ENCODE data around the gene PCBP3. TPM values are rescaled to one million over a fixed set of nuclear protein-coding genes. Genes with fewer than 3 reads are reported as not detected.

The PCBP3 gene
- total RNA-seq, 8 experiments from 2014 or later: 2.5 to 20.9 (median 10.0) TPM

DNA sequence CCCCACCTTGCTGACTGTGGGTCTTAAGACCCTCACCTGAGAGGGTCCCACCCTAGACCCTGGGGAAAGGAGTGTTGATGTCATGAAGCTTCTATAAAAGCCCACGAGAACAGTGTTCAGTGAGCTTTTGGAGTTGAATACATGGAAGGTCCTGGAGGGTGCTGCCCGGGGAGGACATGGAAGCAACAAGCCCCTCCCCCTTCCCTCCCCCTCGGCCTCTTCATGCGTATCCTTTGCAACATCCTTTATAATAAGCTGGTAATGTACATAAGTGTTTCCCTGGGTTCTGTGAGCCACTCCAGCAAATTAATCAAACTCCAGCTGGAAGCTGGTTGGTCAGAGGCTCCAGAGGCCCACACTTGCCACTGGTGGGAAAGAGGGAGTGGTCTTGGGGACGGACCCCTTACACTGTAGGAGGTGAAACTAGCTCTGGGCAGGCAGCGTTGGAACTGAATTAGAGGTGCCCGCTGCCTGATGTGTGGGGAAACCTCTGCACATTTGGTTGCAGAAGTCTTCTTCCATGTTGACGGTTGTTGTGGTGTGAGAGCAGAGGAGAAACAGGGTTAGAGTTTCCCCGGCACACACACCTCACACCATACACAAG lies 323.4 kb downstream of the PCBP3 start:
- no peak for ATAC-seq (replicated peaks in 6 of 8)
- H3K4me3 ChIP-seq: no peak overlapping the region
- in situ Hi-C loops (cut with MboI; ENCODE audit: low pct_unique_long_range_greater_than_20kb in 2 of 9, low sequenced_read_pairs in 9 of 9, unreplicated experiment in 9 of 9): no loop called here
- 0 to 100% (median 80%) methylated on average over 1 to 3 of the region's 9 CpGs; no CpG with 5 or more reads in 4 of the 10 experiments for WGBS, 10 experiments
- no peak overlapping the region for H3K27ac ChIP-seq
- H3K4me1 ChIP-seq (replicated peaks in 1 of 2): peaks cover 3 to 13% of the 10 kb centered on the region in 2 donors

DNA sequence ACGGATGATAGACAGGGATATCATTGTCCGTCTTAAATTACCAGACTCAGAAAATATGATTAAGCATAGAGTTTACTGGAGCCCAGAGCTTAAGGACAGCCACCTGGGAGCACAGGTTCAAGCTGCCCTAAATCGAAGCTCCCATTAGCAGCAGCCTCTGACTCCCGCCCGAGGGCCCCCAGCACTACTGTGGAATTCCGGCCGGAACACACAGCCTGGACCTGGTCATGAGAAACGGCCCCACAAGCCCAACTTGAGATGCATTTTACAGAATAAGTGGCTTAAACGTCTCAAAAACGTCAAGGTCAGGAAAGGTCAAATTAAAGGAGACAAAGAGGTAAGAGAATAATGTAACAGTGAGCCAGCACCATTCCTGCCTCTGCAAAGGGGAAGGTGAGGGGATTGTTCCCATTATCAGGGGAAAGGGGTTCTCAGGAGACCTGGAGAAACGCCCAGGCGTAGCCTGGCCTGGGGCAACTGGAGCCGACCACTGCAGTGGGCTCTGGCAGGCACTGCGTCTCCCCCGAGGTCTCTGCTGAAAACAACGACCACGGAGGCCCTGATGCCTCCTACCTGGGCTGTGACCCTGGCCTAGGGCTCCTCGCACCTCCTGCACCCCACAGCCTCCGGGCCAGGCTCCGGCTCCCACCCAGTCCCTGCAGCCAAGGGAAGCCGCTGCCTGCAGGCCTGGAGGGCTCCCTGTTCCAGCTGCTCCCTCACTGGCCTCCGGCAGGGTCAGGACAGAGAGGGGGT lies 326.6 kb downstream of the PCBP3 start:
- 0 to 100% (median 60%) methylated on average over 1 to 11 of the region's 22 CpGs; no CpG with 5 or more reads in 1 of the 10 experiments for WGBS, 10 experiments
- Histone ChIP-seq H3K4me3 (no peak overlapping the region), H3K4me1 (replicated peaks in 1 of 2) (peaks cover 29 to 44% of the 10 kb centered on the region in 2 donors), H3K27ac (no peak overlapping the region)
- peak in 3 of 8 experiments; percentile 1 to 2 (median 1) for ATAC-seq (replicated peaks in 6 of 8)
- in situ Hi-C loops (cut with MboI; ENCODE audit: low pct_unique_long_range_greater_than_20kb in 2 of 9, low sequenced_read_pairs in 9 of 9, unreplicated experiment in 9 of 9): loop anchor here in 1 of 9 experiments (10.0 kb wide), 1 partner anchor 145 kb away; no protein-coding TSS in a partner anchor

DNA sequence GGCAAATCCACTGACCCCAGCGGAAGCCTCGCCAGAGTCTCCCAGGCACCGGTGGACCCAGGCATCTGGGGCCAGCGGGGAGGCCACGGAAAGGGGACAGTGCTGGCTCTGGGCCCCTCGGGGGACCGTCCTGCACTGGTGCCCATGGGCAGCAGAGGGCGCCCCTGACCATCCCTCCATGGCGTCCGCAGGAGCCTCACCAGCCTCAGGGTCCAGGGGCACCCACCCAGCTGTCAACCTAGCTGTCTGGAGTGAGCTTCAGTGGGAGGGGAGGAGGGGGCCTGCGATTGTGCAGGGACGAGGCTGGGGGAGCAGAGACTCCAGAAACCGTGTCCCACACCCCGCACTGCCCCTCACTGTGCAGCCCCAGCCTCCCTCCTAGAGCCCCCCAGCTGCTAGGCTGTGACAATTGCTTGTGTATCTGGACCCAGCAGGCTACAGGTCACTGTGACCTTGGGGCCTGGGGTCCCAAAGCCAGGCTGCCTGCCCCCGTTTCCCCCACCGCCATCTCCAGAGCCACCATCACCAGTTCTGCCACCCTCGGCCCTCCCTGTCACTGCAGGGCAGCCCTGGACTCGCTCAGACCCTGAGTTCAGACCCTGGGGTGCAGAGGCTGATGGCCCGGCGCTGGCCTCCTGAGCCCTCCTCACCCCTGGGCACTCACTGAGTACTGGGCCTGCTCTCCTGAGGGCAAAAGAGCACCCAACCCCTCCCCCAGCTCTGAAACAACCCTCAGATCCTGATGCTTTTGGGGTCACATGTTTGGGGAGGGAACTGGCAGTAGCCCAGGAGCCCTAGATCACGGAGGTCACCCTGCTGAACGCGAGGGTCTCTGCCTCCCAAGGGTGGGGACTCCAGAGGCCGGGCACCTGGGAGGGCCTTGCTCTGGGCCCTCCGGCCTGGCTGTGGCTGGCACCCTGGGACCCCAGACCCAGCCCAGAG lies 327.4 kb downstream of the PCBP3 start:
- in situ Hi-C loops (cut with MboI; ENCODE audit: low pct_unique_long_range_greater_than_20kb in 2 of 9, low sequenced_read_pairs in 9 of 9, unreplicated experiment in 9 of 9): loop anchor here in 1 of 9 experiments (10.0 kb wide), 1 partner anchor 144 kb away; no protein-coding TSS in a partner anchor
- no peak overlapping the region for H3K4me3 ChIP-seq
- ATAC-seq (replicated peaks in 6 of 8): peak in 7 of 8 experiments; percentile 7 to 65 (median 56)
- H3K27ac ChIP-seq: no peak overlapping the region
- WGBS, 10 experiments: 6 to 55% (median 23%) methylated on average over 3 to 4 of the region's 25 CpGs; no CpG with 5 or more reads in 7 of the 10 experiments
- peaks cover 38 to 49% of the 10 kb centered on the region in 2 donors for H3K4me1 ChIP-seq (replicated peaks in 1 of 2)

DNA sequence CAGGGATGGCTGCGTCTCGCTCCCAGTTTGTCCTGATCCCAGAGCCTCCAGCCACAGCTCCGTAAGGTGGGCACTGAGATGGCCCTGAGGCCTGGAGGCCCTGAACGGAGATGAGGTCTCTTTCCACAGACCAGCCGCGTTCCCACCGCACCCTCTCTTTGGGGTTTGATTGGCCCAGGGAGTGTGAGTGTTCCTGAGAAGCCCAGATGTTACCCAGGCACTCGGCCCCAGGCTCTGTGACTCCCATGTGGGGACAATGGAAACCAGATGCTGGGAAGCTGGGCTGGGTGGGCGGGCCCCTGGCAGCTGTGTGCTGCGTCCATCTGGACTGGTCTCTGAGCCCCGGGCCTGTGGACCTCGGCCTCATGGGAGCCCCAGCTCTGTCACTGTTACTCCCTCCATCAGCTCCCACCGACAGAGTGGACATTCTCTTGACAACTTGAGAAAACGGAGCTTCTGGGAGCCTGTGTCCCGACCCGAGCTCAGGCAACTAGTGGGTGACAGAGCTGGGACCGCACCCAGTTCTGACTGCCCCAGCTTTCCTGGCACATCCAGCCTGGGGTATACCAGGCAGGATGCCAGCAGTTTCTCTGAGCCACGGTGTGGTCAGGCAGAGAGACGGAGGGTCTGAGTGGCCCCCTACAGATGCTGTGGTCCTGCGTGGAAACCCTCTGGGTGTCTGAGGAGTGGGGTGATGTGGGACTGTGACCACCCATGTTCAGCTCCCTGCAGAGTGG lies 328.3 kb downstream of the PCBP3 start:
- Histone ChIP-seq H3K4me1 (replicated peaks in 1 of 2) (peaks cover 41 to 53% of the 10 kb centered on the region in 2 donors), H3K4me3 (no peak overlapping the region), H3K27ac (no peak overlapping the region)
- WGBS, 10 experiments: 0 to 65% (median 59%) methylated on average over 2 to 3 of the region's 20 CpGs; no CpG with 5 or more reads in 6 of the 10 experiments
- in situ Hi-C loops (cut with MboI; ENCODE audit: low pct_unique_long_range_greater_than_20kb in 2 of 9, low sequenced_read_pairs in 9 of 9, unreplicated experiment in 9 of 9): loop anchor here in 1 of 9 experiments (10.0 kb wide), 1 partner anchor 143 kb away; no protein-coding TSS in a partner anchor
- peak in 3 of 8 experiments; percentile 16 to 23 (median 21) for ATAC-seq (replicated peaks in 6 of 8)

DNA sequence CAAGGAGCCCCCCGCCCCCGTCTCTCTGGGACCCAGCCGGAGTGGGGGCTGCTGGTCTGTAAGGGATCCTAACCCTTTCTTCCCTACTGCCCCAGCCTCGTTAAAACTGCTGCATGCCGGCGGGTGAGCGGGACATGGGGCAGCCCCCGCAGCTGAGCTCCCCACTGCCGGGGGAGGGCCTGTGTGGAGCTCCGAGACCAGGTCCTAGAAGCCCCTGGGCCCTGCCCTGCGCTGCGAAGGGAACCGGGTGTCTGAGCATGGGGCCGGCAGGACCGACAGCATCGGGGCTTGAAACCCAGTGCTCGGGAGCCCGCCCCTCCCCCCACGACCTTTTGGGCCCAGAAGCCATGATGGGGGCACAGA lies 328.8 kb downstream of the PCBP3 start:
- 0 to 69% (median 40%) methylated on average over 1 to 11 of the region's 19 CpGs; no CpG with 5 or more reads in 6 of the 10 experiments for WGBS, 10 experiments
- no peak for ATAC-seq (replicated peaks in 6 of 8)
- no peak overlapping the region for H3K4me3 ChIP-seq
- in situ Hi-C loops (cut with MboI; ENCODE audit: low pct_unique_long_range_greater_than_20kb in 2 of 9, low sequenced_read_pairs in 9 of 9, unreplicated experiment in 9 of 9): loop anchor here in 1 of 9 experiments (10.0 kb wide), 1 partner anchor 142 kb away; no protein-coding TSS in a partner anchor
- peak overlapping the region; percentile 29 to 75 for H3K27ac ChIP-seq
- H3K4me1 ChIP-seq (replicated peaks in 1 of 2): peaks cover 42 to 56% of the 10 kb centered on the region in 2 donors

DNA sequence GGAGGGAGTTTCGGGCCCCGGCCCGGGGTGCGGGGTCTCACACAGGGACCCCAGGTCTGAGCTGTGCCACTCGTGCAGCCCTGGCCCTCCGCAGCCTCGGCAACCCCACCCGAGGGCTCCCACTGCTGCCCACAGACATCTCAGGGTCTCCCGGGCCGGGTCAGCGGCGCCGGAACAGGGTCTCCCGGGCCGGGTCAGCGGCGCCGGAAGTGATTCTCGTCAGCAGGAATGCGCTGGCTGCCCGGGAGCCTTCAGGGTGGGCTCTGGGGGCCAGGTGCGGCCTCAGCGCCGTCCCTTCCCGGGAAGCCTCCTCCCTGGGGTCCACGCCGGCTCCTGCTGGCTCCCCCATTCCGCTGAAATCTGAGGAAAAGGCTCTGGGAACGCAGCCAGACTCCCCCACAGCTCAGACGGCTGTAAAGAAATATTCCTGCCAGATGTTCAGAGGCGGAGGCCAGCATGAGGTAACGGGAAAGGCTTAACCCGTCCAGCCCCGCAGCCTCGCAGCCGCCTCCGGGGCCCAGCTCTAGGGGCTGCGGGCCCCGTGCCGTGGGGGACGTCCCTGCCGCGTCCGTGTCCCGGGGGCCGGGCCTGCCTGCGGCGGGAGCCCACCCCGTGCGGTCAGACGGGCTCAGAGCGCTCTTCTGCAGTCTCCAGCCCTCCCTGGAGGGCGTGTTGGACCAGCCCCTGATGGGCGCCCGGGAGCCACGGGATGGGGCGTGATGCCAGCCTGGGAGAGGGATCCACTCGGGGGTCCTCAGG lies 329.4 kb downstream of the PCBP3 start:
- Histone ChIP-seq H3K4me3 (no peak overlapping the region), H3K27ac (peak overlapping the region; percentile 29 to 75), H3K4me1 (replicated peaks in 1 of 2) (peaks cover 43 to 58% of the 10 kb centered on the region in 2 donors)
- 0 to 40% (median 20%) methylated on average over 1 to 10 of the region's 58 CpGs; no CpG with 5 or more reads in 4 of the 10 experiments for WGBS, 10 experiments
- in situ Hi-C loops (cut with MboI; ENCODE audit: low pct_unique_long_range_greater_than_20kb in 2 of 9, low sequenced_read_pairs in 9 of 9, unreplicated experiment in 9 of 9): loop anchor here in 1 of 9 experiments (10.0 kb wide), 1 partner anchor 142 kb away; no protein-coding TSS in a partner anchor
- ATAC-seq (replicated peaks in 6 of 8): peak in 6 of 8 experiments; percentile 1 to 58 (median 12)

DNA sequence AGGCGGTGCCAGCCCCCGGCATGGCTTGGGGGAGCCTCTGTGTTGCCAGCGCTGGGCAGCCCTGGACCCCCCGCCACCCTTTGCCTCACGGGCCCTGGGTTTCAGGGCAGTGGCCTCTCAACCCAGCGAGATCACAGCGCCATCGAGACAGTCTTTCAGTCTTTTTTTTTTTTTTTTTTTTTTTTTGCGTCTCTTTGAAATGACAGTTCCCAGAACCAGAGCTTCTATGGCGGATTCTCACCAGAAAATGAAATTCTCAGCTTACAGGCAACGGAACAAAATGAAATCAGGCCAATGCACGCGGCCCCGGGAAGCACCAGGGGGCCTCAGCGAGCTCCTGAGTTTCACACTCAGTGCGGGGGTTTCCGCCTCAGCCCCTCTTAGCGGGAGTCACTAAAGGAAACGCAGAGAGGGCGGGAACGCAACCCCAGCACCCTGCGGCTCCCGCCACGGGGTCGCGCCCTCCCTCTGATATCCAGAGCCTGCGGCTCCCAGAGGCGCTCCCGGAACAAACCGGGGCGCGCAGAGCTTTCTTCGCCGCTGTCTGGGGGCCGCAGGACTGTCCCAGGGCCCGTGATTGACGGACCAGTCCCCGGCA lies 330.0 kb downstream of the PCBP3 start:
- peak overlapping the region; percentile 5 to 23 (median 19) for H3K4me3 ChIP-seq
- peak; percentile 3 to 51 (median 28) for ATAC-seq (replicated peaks in 6 of 8)
- 0 to 31% (median 0%) methylated on average over 1 to 9 of the region's 38 CpGs; no CpG with 5 or more reads in 3 of the 10 experiments for WGBS, 10 experiments
- in situ Hi-C loops (cut with MboI; ENCODE audit: low pct_unique_long_range_greater_than_20kb in 2 of 9, low sequenced_read_pairs in 9 of 9, unreplicated experiment in 9 of 9): loop anchor here in 1 of 9 experiments (10.0 kb wide), 1 partner anchor 141 kb away; no protein-coding TSS in a partner anchor
- H3K27ac ChIP-seq: peak overlapping the region; percentile 45 to 75
- peaks cover 47 to 62% of the 10 kb centered on the region in 2 donors for H3K4me1 ChIP-seq (replicated peaks in 1 of 2)

DNA sequence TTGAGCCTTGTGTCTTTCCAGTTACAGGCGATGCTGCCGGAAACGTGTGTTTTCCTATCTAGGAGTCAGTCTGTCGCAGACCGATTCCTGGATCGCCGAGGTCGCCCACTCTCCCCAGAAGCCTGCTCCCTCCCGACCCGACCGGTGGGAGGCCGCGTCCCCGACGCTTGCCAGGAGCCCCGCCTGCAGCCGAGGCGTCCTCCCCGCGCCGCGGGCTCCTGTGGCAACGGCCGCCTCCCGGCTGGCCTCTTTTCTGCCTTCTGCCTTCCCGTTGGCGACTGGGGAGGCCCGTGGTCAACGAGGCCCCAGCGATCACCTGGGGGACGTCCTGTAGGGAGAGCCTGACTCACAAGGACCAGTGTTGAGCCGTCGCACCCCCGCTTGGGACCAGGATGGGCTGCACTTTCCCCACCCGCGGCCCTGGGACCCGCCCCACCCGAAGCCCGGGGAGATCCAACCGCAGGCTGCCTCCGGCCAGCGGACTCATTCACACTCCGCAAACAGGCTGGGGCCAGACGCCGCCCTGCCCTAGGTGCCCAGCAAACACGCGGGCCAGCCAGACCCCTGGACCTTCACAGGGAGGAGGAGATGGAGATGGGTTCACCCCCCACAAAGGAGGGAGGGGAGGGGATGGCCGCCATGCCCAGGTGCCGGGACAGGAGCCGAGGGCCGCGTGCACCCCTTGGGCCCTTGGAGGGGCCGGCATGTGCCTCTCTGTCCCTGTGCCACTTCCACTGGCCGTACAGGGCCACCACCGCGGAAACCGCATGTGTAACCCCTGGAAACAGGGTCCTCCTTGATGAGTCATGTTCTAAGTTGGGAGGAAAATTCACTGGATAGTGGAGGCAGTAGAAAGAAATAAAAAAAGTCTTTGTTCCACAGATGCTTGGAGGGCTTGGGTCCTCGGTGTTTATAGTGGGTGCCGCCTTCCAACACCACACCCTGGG lies 330.8 kb downstream of the PCBP3 start:
- in situ Hi-C loops (cut with MboI; ENCODE audit: low pct_unique_long_range_greater_than_20kb in 2 of 9, low sequenced_read_pairs in 9 of 9, unreplicated experiment in 9 of 9): loop anchor here in 2 of 9 experiments (10.0 to 25.0 kb wide), 2 partner anchors 140 to 213 kb away; partner anchors contain the start of gene SPATC1L (in 1 of the 2)
- Histone ChIP-seq H3K4me3 (peak overlapping the region in 4 of 5 donors; percentile 16 to 23 (median 20)), H3K27ac (peak overlapping the region; percentile 45 to 60), H3K4me1 (replicated peaks in 1 of 2) (peaks cover 52 to 70% of the 10 kb centered on the region in 2 donors)
- ATAC-seq (replicated peaks in 6 of 8): peak; percentile 6 to 56 (median 40)
- WGBS, 10 experiments: 0 to 36% (median 8%) methylated on average over 1 to 8 of the region's 59 CpGs; no CpG with 5 or more reads in 6 of the 10 experiments

DNA sequence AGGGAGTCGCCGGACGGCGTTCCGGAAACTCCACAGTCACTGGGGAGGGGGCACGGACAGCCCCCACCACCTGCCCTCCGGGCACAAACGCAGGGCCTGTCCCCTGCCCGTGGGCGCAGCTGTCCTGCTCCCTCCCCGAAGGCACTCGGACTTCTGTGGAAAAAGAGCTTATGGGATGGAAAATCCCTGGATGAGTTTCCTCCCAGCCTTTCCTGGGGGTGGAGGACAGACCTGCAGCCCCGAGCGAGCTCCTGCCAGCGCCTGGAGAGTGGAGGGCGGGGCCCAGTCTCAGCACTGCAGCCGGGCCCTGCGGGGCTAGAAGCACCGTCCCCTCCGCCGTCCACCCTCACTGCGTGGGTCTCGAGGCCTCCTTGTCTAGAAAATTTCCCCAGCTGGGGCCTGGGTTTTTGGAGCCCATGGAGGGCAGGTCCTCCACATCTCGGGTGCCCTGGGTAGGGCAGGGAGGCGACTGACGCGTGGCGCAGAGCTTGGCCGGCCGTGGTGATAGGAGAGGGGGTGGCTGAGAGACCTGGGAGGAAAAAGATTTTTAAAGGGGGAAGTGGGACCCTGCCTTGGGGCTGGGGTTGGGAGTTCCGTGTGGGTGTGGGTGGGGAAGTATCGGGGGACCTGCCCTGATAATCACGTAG lies 331.6 kb downstream of the PCBP3 start:
- H3K4me3 ChIP-seq: no peak overlapping the region
- ATAC-seq (replicated peaks in 6 of 8): peak; percentile 1 to 23 (median 15)
- 10% methylated on average over 2 of the region's 33 CpGs; no CpG with 5 or more reads in 9 of the 10 experiments for WGBS, 10 experiments
- H3K27ac ChIP-seq: peak overlapping the region in 1 of 2 donors; percentile 45
- H3K4me1 ChIP-seq (replicated peaks in 1 of 2): peaks cover 52 to 73% of the 10 kb centered on the region in 2 donors
- in situ Hi-C loops (cut with MboI; ENCODE audit: low pct_unique_long_range_greater_than_20kb in 2 of 9, low sequenced_read_pairs in 9 of 9, unreplicated experiment in 9 of 9): loop anchor here in 2 of 9 experiments (10.0 to 25.0 kb wide), 2 partner anchors 140 to 212 kb away; partner anchors contain the start of gene SPATC1L (in 1 of the 2)

All from motor neuron (in vitro differentiated cells).